Prostate gland (tissue), 2 donors: ENCODE measurements around the gene CHRNA9. TPM values are rescaled to one million over a fixed set of nuclear protein-coding genes. Genes with fewer than 3 reads are reported as not detected.

ENCODE experiments used
- DNase-seq: peaks from one replicate; pipeline ENCODE4 v3.0.0-alpha.2; 2019; ENCODE audit warnings: low spot score
- H3K27ac ChIP-seq, 2 donors: fragments of 200-600 bp; sonication (generic); 2 replicates each; pipeline ENCODE4 v1.5.1; 2017 to 2019
- H3K27me3 ChIP-seq: fragments of 200-600 bp; sonication (generic); replicated peaks from 2 replicates; pipeline ENCODE4 v1.5.1; 2019; ENCODE audit not compliant: insufficient read depth
- H3K36me3 ChIP-seq, 2 donors: fragments of 200-600 bp; sonication (generic); 1 replicate in 1 of 2; 2 replicates in 1 of 2; pipeline versions ENCODE4 v1.5.1 to v1.8.1; 2017 to 2019
- H3K4me1 ChIP-seq: fragments of 200-600 bp; sonication (generic); replicated peaks from 2 replicates; pipeline ENCODE4 v1.5.1; 2019
- H3K4me3 ChIP-seq, 2 donors: fragments of 200-600 bp; sonication (generic); 2 replicates each; pipeline ENCODE4 v1.5.1; 2017 to 2019
- H3K9me3 ChIP-seq: fragments of 200-600 bp; sonication (generic); 2 replicates; pipeline ENCODE4 v1.5.1; 2017
- CTCF ChIP-seq, 4 experiments: fragments of 200-600 bp in 2 of 4; fragments of 450-650 bp in 2 of 4; sonication (generic) in 2 of 4; IDR thresholded peaks; 1 replicate in 3 of 4; 2 replicates in 1 of 4; pipeline ENCODE4 v1.5.1; 2016 to 2019; ENCODE audit warnings: antibody characterized with exemption in 4 of 4, mild to moderate bottlenecking in 2 of 4, moderate library complexity in 2 of 4
- POLR2A ChIP-seq: fragments of 450-650 bp; IDR thresholded peaks from one replicate; pipeline ENCODE4 v1.6.1; 2016; ENCODE audit warnings: antibody characterized with exemption, mild to moderate bottlenecking
- POLR2AphosphoS5 ChIP-seq: sonication (generic); formaldehyde crosslinking; IDR thresholded peaks from one replicate; pipeline ENCODE4 v1.6.1; 2017; ENCODE audit warnings: antibody characterized with exemption
- WGBS: methylation state at CpG from one replicate; pipeline ENCODE4 v1.1.5; 2018; 5-methylcytosine and 5-hydroxymethylcytosine counted together
- intact Hi-C: fragments of 100-400 bp; cut with DNase I; formaldehyde crosslinking; loops from one replicate; pipeline ENCODE4 v1.14.2; 2022
- small RNA-seq, 2 donors: library from RNA; depleted of rRNA; stranded (forward); fragments of <200 nt; gene quantifications; one replicate each; pipeline ENCODE3, GENCODE V24; 2016
- total RNA-seq, 2 donors: library from RNA; depleted of rRNA; stranded (reverse); fragments of >200 nt; gene quantifications; one replicate each; pipeline ENCODE4 v1.1.0, GENCODE V29; 2016

Gene CHRNA9
- total RNA-seq, 2 donors from 2014 or later = not detected

- no peak for TF ChIP-seq POLR2A
- TF ChIP-seq CTCF (IDR thresholded peaks at IDR 0.05) = no peak
- no peak for TF ChIP-seq POLR2AphosphoS5
- 63% methylated on average over 3 of the region's 3 CpGs for WGBS
- DNase-seq = no peak
- H3K36me3 ChIP-seq = no peaks in the 10 kb centered on the region
- peaks cover 3% of the 10 kb centered on the region for H3K4me1 ChIP-seq
- H3K9me3 ChIP-seq = no peaks in the 10 kb centered on the region
- H3K4me3 ChIP-seq = no peak overlapping the region
- intact Hi-C loops = no loop called here
- H3K27me3 ChIP-seq = no peaks in the 10 kb centered on the region
- H3K27ac ChIP-seq = peak overlapping the region in 1 of 2 donors; percentile 37
Observed at GRCh38 chr4:40399578-40399977, 64.4 kb downstream of the CHRNA9 start.

GRCh38 chr4:40401096-40401495, 66.0 kb downstream of the CHRNA9 start:
- intact Hi-C loops = no loop called here
- TF ChIP-seq CTCF (IDR thresholded peaks at IDR 0.05) (no peak), POLR2A (no peak), POLR2AphosphoS5 (no peak)
- peaks cover 9% of the 10 kb centered on the region for H3K4me1 ChIP-seq
- H3K36me3 ChIP-seq = no peaks in the 10 kb centered on the region
- DNase-seq = no peak
- H3K9me3 ChIP-seq = no peaks in the 10 kb centered on the region
- H3K27ac ChIP-seq = no peak overlapping the region
- H3K27me3 ChIP-seq = no peaks in the 10 kb centered on the region
- WGBS = 96% methylated on average over 6 of the region's 6 CpGs
- H3K4me3 ChIP-seq = no peak overlapping the region

DNA sequence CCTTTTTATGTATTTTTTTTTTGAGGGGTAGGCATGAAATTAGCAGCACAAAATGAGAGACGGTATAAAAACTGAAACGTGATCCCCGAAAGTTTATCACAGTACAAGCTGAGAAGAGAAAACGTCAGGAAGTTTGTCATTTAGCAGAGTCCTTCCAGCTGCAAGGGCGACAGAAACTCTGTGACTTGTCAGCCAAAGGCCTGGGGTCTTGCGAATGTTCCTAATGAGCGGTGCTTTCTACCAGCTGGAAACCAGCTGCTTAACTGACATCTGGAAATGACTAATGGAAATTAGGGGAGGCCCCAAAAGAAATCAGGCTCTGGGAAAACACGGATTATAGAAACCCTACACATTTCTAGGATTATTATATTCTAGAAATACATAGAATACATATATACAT, 66.5 kb downstream of the CHRNA9 start:
- Histone ChIP-seq H3K9me3 (no peaks in the 10 kb centered on the region), H3K27me3 (no peaks in the 10 kb centered on the region), H3K27ac (no peak overlapping the region), H3K36me3 (no peaks in the 10 kb centered on the region), H3K4me1 (peaks cover 9% of the 10 kb centered on the region), H3K4me3 (no peak overlapping the region)
- intact Hi-C loops = no loop called here
- TF ChIP-seq POLR2A (no peak), CTCF (IDR thresholded peaks at IDR 0.05) (no peak), POLR2AphosphoS5 (no peak)
- no peak for DNase-seq
- WGBS = 64% methylated on average over 8 of the region's 8 CpGs

GRCh38 chr4:40402556-40402955, 67.4 kb downstream of the CHRNA9 start:
- 100% methylated on average over 1 of the region's 1 CpG for WGBS
- H3K27ac ChIP-seq = no peak overlapping the region
- H3K4me1 ChIP-seq = peaks cover 9% of the 10 kb centered on the region
- DNase-seq = no peak
- no peaks in the 10 kb centered on the region for H3K9me3 ChIP-seq
- H3K4me3 ChIP-seq = no peak overlapping the region
- intact Hi-C loops = no loop called here
- no peaks in the 10 kb centered on the region for H3K36me3 ChIP-seq
- TF ChIP-seq POLR2AphosphoS5 = no peak
- TF ChIP-seq POLR2A = no peak
- TF ChIP-seq CTCF (IDR thresholded peaks at IDR 0.05) = no peak
- H3K27me3 ChIP-seq = no peaks in the 10 kb centered on the region

DNA sequence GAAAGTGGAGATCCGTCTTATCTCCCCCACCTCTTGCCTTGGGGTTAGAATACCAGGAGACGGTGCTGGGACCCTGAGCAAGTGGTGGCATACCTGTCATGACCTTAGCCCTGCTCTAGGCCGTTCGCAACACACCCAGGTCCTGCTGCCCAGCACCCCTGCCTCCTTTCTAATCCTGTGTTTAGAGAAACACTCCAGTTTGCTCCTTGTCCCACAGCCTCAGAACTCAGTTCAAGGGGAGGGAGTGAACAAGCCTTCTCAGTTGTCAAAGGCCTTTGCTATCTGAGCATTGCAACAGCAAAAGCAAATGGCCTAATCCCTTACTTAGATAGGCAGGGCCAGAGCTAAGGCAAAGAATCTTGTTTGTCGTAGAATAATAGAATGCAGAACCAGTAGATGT, 67.9 kb downstream of the CHRNA9 start:
- Histone ChIP-seq H3K27ac (peak overlapping the region in 1 of 2 donors; percentile 77), H3K36me3 (no peaks in the 10 kb centered on the region), H3K4me1 (peaks cover 9% of the 10 kb centered on the region), H3K4me3 (no peak overlapping the region), H3K9me3 (no peaks in the 10 kb centered on the region), H3K27me3 (no peaks in the 10 kb centered on the region)
- WGBS = 88% methylated on average over 5 of the region's 5 CpGs
- TF ChIP-seq CTCF (IDR thresholded peaks at IDR 0.05) (no peak), POLR2AphosphoS5 (no peak), POLR2A (no peak)
- intact Hi-C loops = no loop called here
- DNase-seq = no peak

Small RNAs within 50 kb of the gene (small RNA-seq; reads per million reads assigned to genes)
- 0 reads per million in 2 donors for gene RNU7-74P

Other genes starting within 250 kb of the CHRNA9 start
- gene RHOH, start 138.3 kb upstream of the CHRNA9 start, total RNA-seq = 1 to 10 TPM; 1.3 to 1.9 TPM